Calu3 (cell line): ENCODE results near the gene ATXN2. TPM values are rescaled to one million over a fixed set of nuclear protein-coding genes. Genes with fewer than 3 reads are reported as not detected.
A peak's percentile ranks its signal among the peaks of the same experiment; 100 is the strongest.
"Not testable (repeated sequence)": the region's sequence is repeated elsewhere in the genome, so short reads cannot be mapped to it uniquely, and the experiment has no call there.

Experiments
- BruUV-seq: library from RNA; stranded (reverse); fragments of 400-500 nt; replicated peaks from 2 replicates; lab custom pipeline; 2021; lab: Mats Ljungman, UMichigan
- CTCF ChIA-PET: fragments of 300-600 bp; sonication (Branson Sonifier 250); formaldehyde crosslinking; loops from one replicate; lab custom pipeline; 2022; ENCODE audit warnings: antibody characterized with exemption; lab: Charles Lee
- DNase-seq: peaks from one replicate; pipeline ENCODE4 v3.0.0; 2022
- H3K27ac Mint-ChIP-seq: one replicate; pipeline ENCODE4 v1.8.0; 2022; ENCODE audit warnings: mixed read lengths; ENCODE audit not compliant: unreplicated experiment
- H3K27me3 Mint-ChIP-seq: one replicate; pipeline ENCODE4 v1.8.0; 2022; ENCODE audit warnings: mixed read lengths; ENCODE audit not compliant: unreplicated experiment
- H3K36me3 Mint-ChIP-seq: one replicate; pipeline ENCODE4 v1.8.0; 2022; ENCODE audit warnings: mild to moderate bottlenecking, moderate library complexity, mixed read lengths; ENCODE audit not compliant: insufficient read depth, unreplicated experiment
- H3K4me1 Mint-ChIP-seq: one replicate; pipeline ENCODE4 v1.8.0; 2022; ENCODE audit warnings: mild to moderate bottlenecking, low read depth, mixed read lengths; ENCODE audit not compliant: unreplicated experiment
- H3K4me3 Mint-ChIP-seq: one replicate; pipeline ENCODE4 v1.8.0; 2022; ENCODE audit warnings: mild to moderate bottlenecking, low read depth, moderate library complexity, mixed read lengths; ENCODE audit not compliant: unreplicated experiment
- H3K9me3 Mint-ChIP-seq: one replicate; pipeline ENCODE4 v1.8.0; 2022; ENCODE audit warnings: low read depth, mixed read lengths; ENCODE audit not compliant: unreplicated experiment
- intact Hi-C: fragments of 100-400 bp; cut with micrococcal nuclease; formaldehyde crosslinking; loops from one replicate; pipeline ENCODE4 v1.10.0; 2022; ENCODE audit not compliant: unreplicated experiment
- total RNA-seq: library from RNA; stranded (reverse); gene quantifications from 2 replicates; pipeline ENCODE4 v1.2.3, GENCODE V29; 2022
- TF ChIP-seq, protein P1 (sequence below): fragments of 200-600 bp; IDR thresholded peaks from one replicate; pipeline ENCODE4 v1.8.0; 2022; ENCODE audit warnings: antibody characterized with exemption; ENCODE audit not compliant: unreplicated experiment

ATXN2 gene
- total RNA-seq, 1 experiment from 2014 or later = 123 TPM

DNA sequence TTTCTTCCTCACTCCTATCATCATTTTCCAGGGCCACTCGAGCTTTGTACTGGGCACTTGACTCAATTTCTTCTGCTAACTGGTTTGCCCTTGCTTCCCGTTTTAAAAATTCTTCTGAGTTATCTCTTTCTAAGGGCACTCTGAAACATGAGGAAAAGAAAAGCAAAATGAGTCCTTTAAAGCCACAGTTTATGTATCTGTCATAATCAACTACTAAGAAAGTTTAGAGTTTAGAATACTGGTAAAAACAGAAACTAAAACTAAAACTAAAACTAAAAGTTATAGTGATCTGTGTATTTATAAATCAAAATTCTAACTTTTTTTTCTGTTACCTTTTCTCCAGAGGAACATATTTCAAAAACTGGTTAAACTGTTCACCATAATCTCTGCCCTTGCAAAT is 79.2 kb downstream of the ATXN2 start:
- no peak overlapping the region for H3K27ac Mint-ChIP-seq
- no peaks in the 10 kb centered on the region for H3K27me3 Mint-ChIP-seq

DNA sequence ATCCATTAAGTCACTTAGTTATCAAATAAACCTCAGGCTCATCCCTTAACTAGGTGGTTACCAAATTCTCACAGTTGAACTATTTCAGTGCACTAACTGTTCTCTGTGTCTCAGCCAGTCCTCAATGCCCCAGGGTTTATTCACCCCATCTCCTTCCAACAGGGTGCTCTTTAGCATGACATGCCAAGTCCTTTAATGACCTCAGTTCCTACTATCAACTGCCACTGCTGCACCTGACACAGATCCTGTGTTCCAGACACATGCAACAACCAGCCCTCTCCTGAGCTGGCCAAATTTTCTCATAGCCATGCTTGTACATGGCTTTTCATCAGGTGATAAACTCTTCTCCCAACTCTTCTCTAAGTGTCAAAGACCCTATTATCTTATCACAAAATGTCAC is 80.0 kb downstream of the ATXN2 start:
- intact Hi-C loops = no loop called here
- Mint-ChIP-seq H3K36me3 (peaks cover 33% of the 10 kb centered on the region), H3K4me3 (no peak overlapping the region), H3K4me1 (no peaks in the 10 kb centered on the region), H3K9me3 (no peaks in the 10 kb centered on the region), H3K27ac (no peak overlapping the region), H3K27me3 (no peaks in the 10 kb centered on the region)
- CTCF ChIA-PET = no interaction called here
- BruUV-seq = no TSS peak
- TF ChIP-seq, protein P1, sequence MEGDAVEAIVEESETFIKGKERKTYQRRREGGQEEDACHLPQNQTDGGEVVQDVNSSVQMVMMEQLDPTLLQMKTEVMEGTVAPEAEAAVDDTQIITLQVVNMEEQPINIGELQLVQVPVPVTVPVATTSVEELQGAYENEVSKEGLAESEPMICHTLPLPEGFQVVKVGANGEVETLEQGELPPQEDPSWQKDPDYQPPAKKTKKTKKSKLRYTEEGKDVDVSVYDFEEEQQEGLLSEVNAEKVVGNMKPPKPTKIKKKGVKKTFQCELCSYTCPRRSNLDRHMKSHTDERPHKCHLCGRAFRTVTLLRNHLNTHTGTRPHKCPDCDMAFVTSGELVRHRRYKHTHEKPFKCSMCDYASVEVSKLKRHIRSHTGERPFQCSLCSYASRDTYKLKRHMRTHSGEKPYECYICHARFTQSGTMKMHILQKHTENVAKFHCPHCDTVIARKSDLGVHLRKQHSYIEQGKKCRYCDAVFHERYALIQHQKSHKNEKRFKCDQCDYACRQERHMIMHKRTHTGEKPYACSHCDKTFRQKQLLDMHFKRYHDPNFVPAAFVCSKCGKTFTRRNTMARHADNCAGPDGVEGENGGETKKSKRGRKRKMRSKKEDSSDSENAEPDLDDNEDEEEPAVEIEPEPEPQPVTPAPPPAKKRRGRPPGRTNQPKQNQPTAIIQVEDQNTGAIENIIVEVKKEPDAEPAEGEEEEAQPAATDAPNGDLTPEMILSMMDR = no peak
- DNase-seq = no peak

More for the DNA sequence above, 79.2 kb downstream of the ATXN2 start:
- Mint-ChIP-seq H3K4me1 (no peaks in the 10 kb centered on the region), H3K36me3 (peaks cover 38% of the 10 kb centered on the region), H3K4me3 (no peak overlapping the region), H3K9me3 (no peaks in the 10 kb centered on the region)
- intact Hi-C loops = loop anchor here (10.0 kb wide), 1 partner anchor 155 kb away; no protein-coding TSS in a partner anchor
- no TSS peak for BruUV-seq
- TF ChIP-seq, protein P1 = no peak
- DNase-seq = no peak
- CTCF ChIA-PET = no interaction called here

DNA sequence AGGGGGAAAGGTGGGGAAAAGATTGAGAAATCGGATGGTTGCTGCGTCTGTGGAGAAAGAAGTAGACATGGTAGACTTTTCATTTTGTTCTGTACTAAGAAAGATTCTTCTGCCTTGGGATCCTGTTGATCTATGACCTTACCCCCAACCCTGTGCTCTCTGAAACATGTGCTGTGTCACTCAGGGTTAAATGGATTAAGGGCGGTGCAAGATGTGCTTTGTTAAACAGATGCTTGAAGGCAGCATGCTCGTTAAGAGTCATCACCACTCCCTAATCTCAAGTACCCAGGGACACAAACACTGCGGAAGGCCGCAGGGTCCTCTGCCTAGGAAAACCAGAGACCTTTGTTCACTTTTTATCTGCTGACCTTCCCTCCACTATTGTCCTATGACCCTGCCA is 91.4 kb downstream of the ATXN2 start:
- H3K4me1 Mint-ChIP-seq, DNase-seq, H3K27me3 Mint-ChIP-seq, H3K27ac Mint-ChIP-seq, H3K4me3 Mint-ChIP-seq, H3K9me3 Mint-ChIP-seq, BruUV-seq, CTCF ChIA-PET, intact Hi-C loops: not testable (repeated sequence)
- peaks cover 66% of the 10 kb centered on the region for H3K36me3 Mint-ChIP-seq

DNA sequence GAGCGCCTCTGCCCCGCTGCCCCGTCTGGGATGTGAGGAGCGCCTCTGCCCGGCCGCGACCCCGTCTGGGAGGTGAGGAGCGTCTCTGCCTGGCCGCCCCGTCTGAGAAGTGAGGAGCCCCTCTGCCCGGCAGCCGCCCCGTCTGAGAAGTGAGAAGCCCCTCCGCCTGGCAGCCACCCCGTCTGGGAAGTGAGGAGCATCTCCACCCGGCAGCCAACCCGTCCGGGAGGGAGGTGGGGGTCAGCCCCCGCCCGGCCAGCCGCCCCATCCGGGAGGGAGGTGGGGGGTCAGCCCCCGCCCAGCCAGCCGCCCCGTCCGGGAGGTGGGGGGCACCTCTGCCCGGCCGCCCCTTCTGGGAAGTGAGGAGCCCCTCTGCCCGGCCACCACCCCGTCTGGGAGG is 91.9 kb downstream of the ATXN2 start:
- H3K4me3 Mint-ChIP-seq, H3K9me3 Mint-ChIP-seq, CTCF ChIA-PET, DNase-seq, H3K27ac Mint-ChIP-seq, intact Hi-C loops, H3K4me1 Mint-ChIP-seq, BruUV-seq, H3K27me3 Mint-ChIP-seq: not testable (repeated sequence)
- peaks cover 66% of the 10 kb centered on the region for H3K36me3 Mint-ChIP-seq

DNA sequence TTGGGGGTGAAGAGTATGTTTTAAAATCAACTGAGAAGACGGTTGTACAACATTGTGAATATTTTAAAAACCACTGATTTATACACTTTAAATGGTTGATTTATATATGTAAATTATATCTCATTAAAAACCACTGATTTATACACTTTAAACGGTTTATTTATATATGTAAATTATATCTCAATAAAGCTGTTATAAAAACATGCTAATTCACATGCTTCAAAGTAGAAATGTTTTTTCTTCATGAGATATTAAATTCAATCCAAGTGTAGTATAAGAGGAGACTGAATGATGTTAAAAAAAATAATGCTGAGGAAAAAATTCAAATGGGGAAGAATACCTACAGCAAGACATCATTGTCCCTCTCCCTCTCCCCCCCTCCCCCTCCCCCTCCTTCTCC is 92.9 kb downstream of the ATXN2 start:
- DNase-seq = no peak
- Mint-ChIP-seq H3K9me3 (no peaks in the 10 kb centered on the region), H3K4me3 (no peak overlapping the region), H3K36me3 (peaks cover 64% of the 10 kb centered on the region), H3K4me1 (no peaks in the 10 kb centered on the region), H3K27ac (peak overlapping the region; percentile 2), H3K27me3 (no peaks in the 10 kb centered on the region)
- no TSS peak for BruUV-seq
- TF ChIP-seq, protein P1 = no peak
- CTCF ChIA-PET = interaction anchor here (0.6 kb wide), 2 partner anchors 62 to 1034 kb away, joined by 3 to 6 read pairs; no protein-coding TSS in a partner anchor
- intact Hi-C loops = no loop called here
